Daoy (cell line): ENCODE data around the gene DRAM2. TPM values are rescaled to one million over a fixed set of nuclear protein-coding genes. Genes with fewer than 3 reads are reported as not detected.
"Not testable (repeated sequence)": the region's sequence is repeated elsewhere in the genome, so short reads cannot be mapped to it uniquely, and the experiment has no call there.

ENCODE experiments used
- DNase-seq: peaks from one replicate; pipeline ENCODE4 v3.0.0-alpha.2; 2015; ENCODE audit warnings: low read depth
- total RNA-seq: library from RNA; depleted of rRNA; stranded (reverse); fragments of >200 nt; shearing (Covaris generic); gene quantifications from 2 replicates; pipeline ENCODE4 v1.2.3, GENCODE V29; 2014

Gene DRAM2
- total RNA-seq, 1 experiment from 2014 or later = 49.8 TPM

DNA sequence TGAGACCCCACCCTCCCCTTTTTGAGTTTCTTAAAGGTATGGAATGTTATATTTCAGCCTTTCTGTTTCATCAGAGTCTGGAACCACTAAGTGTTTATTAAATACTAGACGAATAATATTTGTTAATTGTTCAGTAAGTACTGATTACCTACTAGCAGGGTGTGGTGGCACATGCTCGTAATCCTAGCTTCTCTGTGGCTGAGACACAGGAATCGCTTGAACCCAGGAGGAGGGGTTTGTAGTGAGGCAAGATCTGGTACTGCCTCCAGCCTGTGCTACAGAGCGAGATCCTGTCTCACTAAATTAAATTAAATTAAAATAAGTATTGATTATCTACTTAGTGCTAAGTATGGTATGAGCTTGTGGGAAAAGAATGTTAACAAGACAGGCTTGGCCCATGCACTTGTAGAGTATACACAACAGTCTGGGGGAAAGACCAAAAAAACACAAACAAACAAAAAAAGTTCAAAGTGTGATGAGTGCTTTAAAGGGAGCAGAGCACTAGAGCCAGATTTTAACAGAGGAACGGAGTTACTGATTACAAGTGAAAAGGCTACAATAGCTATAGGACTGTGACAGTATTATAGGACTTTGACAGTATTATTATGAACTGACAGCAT is 2.6 kb upstream of the DRAM2 start:
- no peak for DNase-seq

DNA sequence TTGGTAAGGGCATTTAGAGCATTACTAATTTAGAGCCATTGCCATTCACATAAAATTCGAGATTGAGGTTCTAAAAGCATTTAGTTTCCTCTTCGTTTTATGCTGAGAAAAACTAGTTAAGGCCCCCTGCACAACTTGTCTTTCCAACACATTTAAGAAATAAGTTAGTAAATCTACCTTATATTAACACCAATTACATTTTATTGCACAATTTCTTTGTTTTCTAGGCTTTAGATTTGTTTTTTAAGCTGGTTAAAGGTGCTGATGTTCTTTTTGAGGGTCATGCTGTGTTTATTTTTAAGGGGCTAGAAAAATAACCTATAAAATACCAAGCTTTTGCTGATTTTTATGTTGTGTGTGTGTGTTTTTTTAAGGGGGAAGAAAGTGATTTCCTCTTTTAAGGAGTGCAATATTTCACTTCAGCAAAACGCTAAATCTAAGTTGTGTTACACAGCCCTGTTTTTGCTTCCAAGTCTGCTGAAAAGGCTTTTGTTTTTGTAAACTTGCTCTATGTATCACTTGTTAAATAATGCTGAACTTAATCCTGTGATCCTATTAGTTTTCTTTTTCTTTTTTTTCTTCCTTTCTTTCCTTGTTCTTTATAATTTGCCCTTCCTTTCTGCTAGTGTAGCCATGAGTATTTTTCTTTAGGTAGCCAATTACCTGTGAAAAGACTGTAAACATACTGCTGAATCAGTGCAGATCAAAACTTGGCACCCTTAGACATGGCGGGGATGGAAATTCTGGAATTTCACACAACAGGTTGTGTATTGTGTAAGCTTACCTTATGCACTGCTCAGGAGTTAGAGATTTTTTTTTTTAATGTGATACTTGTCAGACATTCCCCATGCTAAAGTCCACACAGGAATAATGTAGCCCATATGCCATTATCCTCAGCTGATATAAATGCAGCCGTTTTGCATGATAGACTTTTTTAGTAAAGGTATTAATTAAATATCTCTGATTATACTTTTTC is 1.6 kb upstream of the DRAM2 start:
- DNase-seq = no peak

DNA sequence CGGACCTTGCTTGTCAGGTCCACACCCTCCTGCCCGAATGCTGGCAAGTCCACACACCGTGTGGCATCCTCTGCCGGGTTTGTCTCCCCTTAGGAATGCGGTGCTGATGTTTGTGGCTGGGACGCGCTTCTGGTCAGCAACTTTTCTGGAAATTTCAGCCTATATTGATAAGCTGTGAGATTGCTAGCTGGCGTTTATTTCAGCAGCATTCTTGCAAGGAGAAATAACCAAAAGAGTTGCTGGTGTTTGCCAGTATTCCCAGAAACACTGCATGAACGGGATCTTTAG is 731 bp upstream of the DRAM2 start:
- DNase-seq = peak; percentile 75

DNA sequence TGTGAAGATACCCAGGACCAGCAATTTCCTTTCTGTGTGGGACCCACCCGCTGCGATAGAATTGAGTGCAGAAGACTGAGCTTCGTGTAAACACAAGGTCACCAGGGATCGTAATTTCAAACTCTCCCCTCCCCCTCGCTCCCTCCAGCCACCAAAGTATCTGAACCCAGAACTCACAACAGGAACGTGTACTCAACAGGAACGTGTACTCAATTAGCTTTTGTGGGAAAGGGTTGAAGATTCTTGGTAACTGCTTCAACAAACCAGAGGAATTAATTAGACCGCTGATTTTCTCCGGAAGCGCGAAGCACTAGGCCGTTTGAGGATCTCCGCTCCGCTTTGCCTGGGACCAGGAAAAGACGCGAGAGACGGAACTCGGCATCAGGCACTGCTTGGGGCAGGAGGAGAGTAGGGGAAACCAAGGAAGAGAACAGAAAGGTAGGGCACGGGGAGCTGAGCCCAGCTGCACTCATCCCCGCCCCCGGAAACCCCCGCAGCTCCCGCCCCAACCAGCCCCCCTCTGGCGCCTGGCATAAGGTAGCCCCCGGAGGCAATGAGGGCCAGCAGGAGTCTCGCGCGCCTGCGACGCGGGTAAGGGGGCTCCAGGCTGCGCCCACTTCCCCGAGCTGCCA is 453 bp downstream of the DRAM2 start:
- DNase-seq = peak; percentile 77

DNA sequence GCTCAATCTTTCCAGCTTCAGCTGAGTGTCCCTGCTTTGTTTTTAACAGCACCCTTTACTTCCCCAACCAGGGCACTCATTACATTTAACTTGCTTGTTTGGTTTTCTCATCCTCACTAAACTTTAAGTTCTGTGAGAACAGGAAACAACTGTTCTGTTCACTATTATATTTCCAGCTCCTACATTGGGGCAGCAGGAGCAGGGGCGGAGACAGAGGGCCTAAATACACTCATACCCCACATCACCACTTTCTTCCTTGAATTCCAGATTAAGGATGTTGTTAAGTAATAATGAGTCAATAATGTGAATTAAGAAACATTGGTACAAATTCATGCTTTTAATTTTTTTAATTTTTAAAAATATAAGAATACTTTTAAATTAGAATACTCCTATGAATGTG is 6.0 kb downstream of the DRAM2 start:
- no peak for DNase-seq

DNA sequence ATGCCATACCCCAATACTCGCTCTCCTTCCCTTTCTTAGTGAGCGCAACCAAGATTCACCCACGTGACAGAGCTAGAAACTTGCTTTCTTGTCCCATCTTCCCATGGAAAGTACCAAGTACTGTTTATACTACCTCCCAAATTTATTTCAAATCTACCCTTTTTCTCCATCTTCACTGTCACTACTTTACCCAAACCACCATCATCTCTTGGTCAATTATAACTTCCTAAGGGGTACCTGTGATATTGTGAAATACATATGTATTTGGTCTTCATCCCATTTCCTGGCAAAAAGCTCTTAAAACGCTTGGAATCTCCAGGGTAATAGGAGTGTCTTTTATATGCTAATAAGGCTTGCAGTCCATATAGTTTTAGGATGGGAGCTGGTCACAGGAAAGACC is 8.2 kb downstream of the DRAM2 start:
- no peak for DNase-seq

DNA sequence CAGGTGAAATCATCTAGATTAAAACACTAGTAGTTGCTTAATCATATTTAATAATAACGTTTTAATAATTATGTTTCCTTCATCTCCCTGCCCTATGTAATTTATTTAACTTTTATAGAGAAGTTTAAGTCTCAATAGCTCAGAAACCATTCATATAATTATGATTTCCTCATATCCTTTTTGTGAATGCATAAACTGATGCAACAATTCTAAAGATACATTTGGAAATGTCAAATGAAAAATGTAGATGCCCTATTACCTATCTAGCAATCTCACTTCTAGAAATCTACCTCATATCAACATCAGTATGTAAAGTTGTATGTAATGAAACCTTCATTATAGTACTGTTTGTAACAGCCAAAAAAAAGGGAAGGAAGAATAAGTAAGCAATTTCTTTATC is 10.5 kb downstream of the DRAM2 start:
- no peak for DNase-seq

DNA sequence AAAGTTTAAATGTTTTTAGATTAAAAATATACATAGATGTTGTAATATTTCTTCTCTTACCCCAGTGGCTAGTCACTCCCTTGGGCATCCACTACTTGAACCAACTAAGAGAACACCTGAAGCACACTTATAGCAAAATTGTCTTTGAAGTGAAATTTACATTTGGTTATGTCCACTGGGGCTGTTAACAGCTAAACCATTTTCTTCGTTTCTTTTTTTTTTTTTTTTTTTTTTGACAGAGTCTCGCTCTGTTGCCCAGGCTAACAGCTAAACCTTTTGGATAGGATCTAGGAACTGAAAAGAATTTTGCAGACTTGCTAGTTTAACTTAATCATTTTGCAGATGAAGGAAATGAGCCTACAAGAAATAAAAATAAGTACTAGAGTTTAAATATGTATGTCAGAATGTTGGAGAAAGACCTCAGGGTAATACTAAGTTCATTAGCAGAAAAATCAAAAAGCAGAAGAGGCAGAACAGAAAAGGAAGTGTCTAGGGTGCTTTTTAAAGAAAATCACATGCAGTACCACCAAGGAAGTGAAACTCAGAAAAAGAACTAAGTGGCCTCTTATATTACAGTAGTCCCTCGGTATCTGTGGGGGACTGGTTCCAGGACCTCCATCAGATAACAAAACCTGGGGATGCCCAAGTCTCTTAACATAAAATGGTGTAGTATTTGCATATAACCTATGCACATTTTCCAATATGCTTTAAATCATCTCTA is 11.8 kb downstream of the DRAM2 start:
- DNase-seq = no peak

DNA sequence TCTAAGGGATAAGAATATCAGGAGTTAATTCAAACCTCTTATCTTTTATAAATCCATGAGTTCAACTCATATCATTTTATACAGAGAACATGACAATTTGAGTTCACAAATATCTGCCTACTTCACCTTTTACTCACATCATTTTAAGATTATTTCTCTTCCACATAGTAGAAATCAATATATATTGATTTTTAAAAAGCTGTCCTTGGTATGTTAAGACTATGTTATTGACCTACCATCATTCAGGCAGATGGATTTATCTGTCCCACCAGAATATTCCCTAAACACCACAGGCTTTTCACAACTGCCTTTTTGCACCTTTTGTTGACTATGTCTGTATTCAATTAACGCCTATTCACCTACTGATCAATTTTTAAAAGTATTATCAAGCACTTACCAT is 13.5 kb downstream of the DRAM2 start:
- no peak for DNase-seq

DNA sequence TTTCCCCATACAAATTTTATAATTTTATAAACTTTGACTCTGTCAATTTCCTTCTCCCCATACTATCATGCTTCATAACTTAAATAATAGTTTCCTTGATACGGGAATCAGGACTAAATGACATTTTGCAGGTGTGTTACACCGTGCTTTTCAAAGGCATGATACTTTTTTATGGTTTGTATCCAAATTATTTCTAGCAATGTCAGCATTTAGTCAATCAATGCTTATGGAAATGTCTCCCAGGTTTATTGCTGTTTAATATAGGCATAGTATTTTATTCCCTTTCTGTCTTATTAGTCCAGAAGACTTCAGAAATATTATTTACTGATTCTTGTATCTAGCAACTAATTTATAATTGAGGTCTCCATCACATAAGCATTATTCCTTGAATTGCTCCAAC is 23.4 kb downstream of the DRAM2 start:
- no peak for DNase-seq

DNA sequence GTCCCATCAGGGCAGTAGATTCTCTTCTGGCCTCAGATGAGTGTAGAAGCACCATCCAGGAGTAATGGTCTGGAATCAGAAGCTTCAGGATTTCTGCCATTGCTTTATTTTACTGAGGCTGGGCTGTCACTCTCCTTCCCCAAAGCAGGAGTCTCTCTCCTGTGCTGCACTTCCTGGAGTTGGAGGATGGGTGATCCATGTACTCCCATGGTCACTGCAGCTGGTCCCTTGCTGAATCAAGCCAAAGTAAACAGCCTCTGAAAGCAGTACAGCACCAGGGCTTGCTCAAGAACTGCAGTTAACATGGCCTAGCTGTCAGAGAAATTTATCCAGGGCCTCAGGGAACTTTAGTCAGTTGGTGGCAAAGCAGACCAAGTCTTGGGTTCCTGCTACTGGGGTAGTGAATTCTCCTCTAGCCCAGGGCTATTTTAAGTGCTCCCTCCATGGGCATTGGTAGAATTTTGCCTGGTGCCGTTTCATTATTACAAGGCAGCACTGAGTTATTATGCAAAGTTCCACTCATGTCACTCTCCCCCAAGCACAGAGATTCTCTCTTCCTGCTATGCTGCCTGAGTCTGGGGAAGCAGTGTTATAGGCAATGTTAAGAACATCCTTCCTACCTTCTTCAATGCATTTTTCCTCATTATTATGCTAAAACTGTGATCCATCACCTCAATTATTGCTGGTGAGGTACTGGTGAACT is 29.5 kb downstream of the DRAM2 start:
- DNase-seq = no peak

DNA sequence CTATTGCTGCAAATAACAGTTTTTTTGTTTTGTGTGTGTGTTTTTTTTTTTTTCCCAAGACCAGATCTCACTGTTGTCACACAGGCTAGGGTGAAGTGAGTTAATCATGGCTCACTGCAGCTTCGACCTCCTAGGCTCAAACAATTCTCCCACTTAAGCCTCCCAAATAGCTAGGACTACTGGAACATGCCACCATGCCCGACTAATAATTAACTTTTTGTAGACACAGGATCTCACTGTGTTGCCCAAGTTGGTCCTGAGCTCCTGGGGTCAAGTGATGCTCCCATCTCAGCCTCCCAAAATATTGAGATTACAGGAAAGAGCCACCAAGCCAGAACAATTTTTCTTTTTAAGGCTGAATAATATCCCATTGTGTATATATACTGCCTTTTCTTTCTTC is 34.9 kb downstream of the DRAM2 start:
- no peak for DNase-seq

DNA sequence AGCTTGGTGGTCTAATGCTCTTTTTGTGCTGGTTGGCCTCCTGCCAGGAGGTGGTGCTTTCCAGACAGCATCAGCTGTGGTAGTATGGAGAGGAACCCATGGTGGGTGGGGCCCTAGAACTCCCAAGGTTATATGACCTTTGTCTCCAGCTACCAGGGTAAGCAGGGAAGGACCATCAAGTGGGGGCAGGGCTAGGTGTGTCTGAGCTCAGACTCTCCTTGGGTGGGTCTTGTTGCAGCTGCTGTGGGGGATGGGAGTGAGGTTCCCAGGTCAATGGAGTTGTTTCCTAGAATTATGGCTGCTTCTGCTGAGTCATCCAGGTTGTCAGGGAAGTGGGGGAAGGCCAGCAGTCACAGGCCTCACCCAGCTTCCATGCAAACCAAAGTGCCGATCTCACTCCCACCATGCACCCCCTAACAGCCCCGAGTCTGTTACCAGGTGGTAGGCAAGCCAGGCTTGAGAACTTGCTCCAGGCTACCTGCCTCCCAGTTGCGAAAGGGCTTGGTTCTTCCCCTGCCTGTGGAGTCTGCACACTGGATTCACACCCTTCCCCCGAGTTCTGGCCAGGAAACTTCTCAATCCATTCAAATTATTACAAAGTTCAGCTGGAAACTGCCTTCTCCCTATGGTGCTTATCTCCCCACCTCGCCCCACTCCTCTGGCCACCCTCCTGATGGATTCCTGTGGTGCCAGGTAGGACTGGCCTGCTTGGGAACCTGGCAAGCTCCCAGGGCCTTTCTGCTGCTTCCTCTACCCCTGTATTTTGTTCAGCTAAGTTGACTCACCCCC is 37.8 kb downstream of the DRAM2 start:
- DNase-seq = no peak

DNA sequence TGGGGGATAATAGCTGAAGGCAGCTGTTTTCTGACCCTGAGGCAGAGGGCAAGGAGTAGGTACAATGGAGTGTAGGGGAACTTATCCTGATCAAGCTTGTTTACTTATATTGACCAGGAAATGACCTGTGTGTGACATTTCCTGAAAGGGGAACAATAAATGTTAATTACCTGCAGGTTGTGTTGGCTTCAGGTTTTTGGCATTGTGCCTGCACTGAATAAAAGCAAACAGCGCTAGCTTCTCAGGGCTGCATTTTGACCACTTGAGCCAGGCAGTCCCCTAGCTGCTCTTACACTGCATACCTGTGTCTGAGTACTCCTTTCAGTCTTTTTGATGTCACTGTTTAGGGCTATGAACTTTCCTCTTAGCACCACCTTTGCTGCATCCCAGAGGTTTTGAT is 40.6 kb downstream of the DRAM2 start:
- DNase-seq = no peak

DNA sequence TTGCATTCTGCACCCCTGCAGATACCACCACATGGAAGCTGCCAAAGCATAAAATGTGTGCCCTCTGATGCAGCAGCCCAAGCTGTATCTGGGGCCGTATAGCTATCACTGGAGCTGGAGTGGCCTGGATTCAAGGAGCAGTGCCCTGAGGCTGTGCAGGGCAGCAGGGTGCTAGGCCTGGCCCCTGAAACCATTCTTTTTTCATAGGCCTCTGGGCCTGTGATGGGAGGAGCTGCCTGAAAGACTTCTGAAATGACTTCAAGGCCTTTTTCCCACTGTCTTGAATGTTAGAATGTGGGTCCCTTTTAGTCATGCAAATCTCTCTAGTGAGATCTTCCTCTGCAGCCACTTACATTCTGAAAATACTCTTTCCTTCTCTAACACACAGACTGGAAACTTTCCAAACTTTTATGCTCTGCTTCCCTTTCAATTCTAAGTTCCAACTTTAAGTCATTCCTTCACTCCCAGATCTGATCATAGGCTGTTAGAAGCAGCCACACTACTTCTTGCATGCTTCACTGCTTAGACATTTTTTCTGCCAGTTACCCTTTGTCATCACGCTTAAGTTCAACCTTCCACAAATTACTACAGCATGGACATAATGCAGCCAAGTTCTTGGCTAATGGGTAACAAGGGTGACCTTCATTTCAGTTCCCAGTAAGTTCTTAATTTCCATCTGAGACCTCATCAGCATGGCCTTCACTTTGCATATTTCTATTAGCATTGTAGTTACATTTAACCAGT is 42.4 kb downstream of the DRAM2 start:
- no peak for DNase-seq

DNA sequence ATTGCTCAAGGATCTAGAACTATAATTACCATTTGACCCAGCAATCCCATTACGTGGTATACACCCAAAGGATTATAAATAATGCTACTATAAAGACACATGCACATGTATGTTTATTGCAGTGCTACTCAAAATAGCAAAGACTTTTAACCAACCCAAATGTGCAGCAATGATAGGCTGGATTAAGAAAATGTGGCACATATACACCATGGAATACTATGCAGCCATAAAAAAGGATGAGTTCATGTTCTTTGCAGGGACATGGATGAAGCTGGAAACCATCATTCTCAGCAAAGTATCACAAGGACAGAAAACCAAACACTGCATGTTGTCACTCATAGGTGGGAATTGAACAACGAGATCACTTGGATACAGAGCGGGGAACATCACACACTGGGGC is 44.5 kb downstream of the DRAM2 start:
- DNase-seq = not testable (repeated sequence)

DNA sequence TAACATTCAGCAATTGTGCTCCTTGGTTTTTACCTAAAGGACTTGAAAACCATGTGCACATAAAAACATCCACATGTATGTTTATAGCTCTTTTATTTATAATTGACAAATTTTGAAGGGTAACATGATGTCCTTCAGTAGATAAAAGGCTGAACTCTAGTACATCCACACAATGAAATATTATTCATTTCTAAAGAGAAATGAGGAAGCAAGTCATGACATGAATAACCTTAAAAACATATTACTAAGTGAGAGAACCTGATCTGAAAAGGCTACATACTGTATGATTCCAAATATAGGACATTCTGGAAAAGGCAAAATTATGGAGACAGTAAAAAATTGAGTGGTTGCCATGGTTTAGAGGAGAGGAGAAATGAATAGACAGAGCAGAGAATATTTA is 50.3 kb downstream of the DRAM2 start:
- no peak for DNase-seq

DNA sequence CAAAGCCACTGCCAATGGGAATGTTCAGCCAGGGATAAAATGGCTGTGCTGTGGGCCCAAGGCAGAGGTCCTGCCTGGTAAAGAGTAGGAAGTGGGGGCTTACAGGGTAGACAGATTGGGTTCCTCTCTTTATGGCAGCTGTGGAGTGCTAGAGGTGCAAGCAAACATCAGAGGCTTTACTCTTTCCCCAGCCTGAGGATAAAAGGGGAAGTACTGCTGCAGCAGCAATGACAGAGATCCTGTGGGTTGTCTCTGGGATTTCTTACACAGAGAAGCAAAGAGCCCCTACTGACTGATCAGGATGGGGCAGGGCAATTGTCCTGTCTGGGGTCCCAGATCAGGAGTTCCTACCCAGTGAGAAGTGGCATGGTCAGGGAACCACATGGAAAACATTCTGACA is 54.2 kb downstream of the DRAM2 start:
- DNase-seq = no peak

DNA sequence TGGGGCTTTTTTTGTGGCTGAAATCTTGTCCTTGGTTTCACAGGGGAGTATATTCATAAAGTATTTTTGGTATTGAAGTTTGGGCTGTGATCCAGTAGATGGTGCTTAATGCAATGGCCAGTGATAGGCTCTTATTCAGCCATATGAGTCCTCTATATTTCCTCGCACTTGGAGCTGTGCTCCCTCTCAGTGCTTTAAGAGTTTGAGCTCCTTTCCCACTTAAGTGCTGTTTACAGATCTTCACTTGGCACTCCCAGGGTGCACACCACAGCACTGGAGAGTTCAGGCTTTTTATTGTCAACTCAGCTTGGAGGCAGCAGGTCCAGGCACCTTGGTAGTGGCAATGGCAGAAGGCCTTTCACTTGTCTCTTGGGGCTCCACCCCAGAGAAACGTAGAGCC is 54.9 kb downstream of the DRAM2 start:
- no peak for DNase-seq
